ENCODE measurements around the gene HNMT.
"Not testable (repeated sequence)": the region's sequence is repeated elsewhere in the genome, so short reads cannot be mapped to it uniquely, and the experiment has no call there.

HNMT gene

DNA sequence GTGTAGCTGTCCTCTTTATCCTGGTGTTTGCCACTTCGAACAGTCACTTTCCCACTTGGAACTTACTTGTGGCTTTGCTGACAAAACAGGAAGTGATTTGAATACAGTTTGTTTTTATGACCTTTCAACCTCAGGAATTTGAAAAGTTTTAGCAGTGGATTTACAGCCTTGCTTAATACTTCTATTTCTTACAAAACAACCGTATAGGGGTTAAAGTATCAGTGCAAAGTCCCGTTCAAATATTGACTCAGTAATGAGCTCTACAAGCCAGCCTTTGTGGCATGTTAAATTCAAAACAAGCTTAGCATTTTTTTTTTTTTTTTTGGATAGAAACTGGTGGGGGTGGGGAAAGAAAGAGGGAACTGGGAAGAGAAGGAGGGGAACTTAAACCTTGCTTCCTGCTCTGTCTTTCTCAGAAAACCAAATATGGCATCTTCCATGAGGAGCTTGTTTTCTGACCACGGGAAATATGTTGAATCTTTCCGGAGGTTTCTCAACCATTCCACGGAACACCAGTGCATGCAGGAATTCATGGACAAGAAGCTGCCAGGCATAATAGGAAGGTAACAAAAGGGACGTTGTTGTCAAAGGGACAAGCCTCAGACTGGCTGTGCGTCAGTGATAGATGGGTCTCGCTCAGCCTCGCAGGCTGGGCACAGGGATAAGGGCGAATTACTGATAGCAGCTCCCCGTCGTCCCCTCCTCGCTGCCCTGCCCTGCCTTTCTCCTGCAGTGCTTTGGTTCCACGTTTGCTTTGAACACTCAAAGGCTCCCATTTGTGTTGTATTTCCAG is at the start of gene HNMT:
Gene HNMT (plus strand): TSS at position 408 of the 793 bp plus-strand sequence. CDS start 19 bp downstream, at position 427.
- no peak for DNase-seq

DNA sequence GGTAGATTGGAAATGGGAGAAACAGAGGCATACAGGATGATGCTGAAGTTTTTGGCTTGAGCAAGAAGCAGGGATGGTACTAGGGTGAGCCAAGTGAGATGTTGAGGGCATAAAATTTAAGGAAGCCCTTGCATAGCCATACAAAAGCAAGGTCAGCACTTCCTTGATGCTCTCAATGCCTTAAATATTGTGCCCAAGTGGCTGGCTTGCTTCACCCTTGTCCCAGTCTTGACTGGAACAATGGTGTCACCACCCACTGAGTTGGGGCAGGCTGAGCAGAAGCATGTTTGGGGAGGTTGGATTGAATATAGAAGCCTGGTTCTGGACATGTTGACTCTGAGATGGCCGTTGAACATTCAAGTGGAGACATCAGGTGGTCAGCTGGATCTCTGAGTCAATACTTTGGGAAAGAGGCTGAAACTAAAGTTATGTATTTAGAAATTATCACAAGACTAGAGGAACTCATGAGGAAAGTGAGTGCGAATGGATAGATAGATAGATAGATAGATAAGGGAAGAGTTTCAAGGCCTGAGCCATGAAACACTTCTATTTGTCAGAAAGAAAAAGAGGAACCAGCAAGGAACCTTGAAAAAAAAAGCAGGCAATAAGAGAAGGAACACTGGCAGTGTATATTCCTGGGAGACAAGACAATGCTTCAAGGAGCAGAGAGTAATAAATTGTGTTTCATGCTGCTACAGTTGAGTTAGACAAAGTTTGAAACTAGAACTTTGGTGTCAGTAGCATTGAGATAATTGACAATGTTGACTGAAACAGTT is 43.0 kb upstream of the HNMT start:
- no peak for DNase-seq

DNA sequence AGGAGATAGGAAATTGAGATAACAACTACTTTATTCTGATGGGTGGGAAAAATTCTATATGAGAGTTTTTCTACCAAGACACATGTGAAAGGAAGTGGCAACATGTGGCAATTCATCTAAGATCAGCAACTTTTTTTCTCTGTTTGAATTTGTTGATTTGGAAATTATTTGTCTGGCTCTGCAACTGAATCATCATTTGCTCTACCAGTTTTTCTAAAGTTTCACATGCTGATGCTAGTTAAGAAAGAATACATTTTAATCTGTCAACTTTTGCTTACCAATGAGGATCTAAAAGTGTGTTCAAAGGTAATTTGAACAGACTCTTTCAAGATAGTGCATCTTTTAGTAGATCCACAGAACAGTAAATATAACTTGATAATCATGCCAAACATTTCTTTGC is 42.1 kb upstream of the HNMT start:
- not testable (repeated sequence) for DNase-seq

DNA sequence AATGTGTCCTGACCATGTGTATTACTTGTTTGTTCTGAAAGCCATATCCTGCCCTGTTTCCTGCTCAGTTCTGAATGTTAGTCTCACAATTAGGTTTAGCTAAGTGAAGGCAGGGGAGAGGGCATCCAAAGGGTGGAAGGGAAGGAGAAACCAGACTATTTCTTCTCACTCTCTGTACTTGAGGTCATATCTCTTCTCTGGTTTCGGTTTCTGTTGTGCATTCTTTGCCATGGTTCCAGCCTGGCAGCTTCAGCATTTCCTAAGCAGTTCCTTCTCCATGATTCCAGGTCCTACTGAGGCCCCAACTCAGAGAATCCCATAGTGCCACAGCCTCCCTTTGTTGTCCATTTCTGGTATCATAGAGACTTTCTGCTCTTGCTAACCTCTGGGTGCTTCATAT is 40.3 kb upstream of the HNMT start:
- DNase-seq = no peak

DNA sequence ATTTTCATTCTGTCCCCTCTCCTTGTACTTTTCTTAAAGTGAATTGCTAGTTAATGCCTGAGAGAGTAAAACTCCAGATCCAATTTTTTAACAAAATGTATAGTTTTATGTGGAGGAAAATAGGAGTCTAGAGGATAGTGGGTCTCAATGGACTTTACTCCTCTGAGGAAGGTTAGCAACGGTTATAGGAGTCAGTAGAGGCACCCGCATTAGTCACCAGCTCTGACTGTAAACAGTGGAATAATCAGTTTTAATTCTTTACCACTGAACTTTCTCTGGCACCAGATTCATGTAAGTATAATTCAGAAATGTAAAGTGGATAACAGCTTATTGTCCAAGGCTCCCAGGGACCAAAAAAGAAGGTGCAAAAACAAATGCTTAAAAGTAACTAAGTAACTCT is 38.7 kb upstream of the HNMT start:
- DNase-seq = no peak

DNA sequence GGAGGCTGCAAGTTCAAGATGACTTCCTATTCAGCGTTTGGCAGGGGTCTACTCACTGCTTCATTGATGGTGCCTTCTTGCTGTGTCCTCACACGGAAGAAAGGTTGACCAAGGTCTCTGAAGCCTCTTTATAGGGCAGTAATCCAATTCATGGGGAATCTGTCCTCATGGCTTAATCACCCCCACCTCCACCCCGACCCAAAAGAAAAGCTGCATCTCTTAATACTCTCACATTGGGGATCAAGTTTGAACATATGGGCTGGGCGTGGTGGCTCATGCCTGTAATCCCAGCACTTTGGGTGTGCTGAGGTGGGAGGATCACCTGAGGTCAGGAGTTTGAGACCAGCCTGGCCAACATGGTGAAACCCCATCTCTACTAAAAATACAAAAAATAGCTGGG is 36.4 kb upstream of the HNMT start:
- DNase-seq = no peak

DNA sequence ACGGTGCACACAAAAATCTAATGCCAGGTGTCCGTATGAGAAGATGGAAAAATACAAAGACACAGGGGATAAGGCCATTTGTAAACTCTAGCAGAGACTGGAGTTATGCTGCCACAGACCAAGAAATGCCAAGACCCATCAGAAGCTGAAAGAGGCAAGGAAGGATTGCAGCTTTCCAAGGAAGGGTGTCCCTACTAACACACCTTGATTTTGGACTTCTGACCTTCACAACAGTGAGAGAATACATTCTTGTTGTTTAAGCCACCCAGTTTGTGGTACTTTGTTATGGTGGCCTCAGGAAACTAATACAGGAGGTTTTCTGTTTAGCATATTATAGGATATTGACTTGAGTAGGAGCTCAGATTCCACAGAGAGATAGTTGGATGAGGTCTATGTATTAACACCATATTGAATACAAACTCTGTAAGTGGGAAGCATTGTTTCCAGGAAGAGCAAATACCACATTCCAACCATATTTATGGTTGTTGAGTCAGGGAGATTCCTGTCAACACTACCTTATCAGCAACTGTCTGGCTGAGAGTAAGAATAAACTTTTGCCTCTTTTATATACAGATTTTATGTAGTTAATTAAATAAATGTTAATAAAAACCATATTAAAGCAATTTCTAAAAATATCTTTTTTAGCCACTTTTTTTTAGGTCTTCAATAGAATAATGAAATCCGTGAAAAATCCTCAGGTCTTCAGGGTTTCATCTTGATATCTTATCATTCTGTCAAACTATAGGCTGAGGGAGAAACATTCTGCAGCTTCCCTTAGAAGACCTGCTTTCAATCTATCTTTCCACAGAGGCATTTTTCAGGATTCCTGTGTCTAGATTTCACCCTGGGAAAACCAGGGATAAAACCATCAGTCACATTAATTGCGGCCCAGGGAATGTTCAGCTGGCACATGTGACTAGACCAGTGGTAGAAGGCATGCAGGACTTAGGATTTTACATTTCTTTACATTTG is 35.4 kb upstream of the HNMT start:
- DNase-seq = no peak

DNA sequence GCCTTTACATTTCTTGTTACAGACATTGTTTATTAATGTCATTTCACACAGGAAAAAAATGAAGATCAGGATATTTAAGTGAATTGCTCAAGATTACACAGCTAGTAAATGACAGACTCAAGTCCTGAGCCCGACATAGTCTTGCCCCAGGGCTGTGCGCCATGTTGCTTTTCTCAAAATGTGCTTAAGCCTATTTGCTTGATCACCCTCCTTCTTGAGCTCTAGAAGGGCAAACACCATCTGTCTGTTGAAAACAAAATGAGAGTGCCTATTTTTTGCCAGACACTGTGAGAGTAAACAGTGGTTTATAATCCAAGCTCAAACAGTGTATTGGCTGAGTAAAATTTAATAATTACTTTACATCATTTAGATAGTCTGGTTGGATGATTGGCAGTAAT is 34.8 kb upstream of the HNMT start:
- no peak for DNase-seq

DNA sequence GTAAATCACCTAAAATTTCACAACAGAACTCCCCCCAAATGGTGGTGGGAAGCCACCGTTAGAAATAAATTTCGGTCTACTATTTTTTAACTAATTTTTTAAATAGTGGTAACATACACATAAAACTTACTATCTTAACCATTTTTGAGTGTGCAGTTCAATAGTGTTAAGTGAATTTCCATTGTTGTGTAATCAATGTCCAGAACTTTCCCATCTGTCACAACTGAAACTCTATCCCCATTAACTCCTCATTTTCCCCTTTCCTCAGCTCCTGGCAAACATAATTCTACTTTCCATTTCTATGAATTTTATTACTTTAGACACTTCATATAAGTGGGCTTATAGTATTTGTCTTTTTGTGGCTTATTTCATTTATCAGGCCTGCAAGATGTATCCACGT is 34.1 kb upstream of the HNMT start:
- DNase-seq = no peak

DNA sequence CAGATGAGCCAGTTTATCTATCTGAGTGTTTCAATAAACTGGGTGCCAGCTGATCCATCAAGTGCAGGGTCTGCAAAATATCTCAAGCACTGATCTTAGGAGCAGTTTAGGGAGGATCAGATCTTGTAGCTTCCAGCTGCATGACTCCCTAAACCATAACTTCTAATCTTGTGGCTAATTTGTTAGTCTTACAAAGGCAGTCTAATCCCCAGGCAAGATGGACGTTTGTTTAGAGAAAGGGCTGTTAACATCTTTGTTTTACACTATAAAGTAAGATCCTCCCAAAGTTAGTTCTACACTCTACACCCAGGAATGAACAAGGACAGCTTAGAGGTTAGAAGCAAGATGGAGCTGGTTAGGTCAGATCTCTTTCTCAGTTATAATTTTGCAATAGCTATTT is 28.7 kb upstream of the HNMT start:
- DNase-seq = no peak

DNA sequence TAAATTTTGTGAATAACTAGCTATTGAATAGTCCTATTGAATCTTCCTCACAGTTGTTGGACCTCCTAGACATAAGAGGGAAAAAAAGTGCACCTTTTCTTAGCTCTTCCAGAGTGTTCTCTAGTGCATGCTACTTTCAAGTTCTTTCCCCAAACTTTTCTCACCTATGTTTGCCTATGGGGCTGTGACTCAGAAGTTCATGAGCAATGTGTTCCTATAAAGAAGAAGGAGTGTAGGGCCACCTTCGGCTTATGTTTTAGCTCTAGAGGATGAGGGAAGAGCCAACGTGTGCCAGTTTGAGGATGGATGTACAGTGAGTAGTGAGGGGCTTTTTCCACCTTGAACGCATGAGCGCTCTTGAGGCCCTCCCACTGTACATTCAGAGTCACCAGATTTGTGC is 27.0 kb upstream of the HNMT start:
- DNase-seq = no peak

DNA sequence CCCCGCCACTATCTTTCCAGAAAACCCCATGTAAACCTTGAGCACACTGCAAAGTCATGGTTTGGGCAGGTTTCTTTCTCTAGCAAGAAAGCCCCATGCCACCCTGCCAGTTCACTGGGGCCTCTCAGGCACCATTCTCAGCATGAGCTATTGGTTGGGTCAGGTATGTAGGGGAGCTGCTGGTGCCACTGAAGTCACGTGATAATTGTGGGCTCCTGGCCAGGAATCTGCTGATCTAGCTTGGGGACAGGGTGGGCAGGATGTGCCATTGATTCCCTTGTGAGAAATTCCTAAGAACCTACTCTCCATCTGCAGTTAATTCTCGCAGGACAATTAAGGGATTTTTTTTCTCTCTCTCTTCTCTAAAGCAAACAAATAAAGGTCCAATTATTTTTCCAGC is 26.5 kb upstream of the HNMT start:
- no peak for DNase-seq

DNA sequence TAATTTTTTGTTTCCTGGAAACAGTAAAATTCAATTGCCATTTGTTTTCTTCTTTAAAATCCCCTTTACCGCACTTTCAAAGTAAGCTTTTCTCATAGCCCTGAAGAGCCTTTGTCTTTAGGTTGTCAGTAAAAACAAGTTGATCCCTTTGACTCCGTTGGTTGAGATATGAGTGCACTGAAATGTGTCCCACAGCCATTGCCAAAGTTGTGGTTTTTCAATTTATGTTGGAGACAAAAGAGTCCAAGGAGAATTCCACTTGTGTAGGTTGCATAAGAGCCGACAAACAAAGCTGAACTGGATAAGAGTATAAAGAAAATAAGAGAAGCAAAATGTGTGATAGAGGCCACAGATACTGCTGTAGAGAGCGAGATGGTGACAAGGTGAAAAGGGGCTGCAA is 26.1 kb upstream of the HNMT start:
- no peak for DNase-seq

DNA sequence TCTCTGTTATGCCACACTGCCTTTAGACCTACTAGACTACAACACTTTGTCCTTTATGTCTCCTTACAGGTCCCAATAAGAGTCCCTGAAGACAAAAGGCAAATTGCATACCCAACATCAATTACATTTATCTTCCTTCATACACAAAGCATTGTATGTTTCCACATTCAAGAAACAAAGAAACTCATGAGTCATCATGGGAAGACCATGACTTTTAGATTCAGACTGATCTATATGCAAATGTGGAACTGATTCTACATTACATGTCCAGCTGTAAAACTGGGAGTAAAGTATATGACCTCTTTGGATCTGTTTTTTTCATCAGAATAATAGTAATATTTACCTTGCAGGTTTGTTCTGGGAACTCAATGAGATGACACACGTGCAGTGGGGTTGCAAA is 25.2 kb upstream of the HNMT start:
- no peak for DNase-seq

DNA sequence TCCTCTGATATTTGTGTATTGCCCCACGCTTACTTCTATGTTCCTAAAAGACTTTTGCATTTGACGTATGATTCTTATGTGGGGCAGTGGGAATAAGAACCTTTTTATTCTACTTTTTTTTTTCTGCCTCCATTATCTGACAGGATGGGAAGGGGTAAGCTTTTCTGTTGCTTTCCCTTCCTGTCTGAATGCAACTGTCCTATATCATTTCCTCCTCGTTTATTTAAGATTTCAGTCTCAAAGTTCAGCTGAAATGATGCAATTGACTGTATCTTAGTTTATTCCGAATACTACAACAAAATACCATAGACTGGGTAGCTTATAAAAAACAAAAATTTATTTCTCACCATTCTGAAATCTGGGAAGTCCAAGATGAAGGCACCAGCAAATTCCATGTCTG is 24.1 kb upstream of the HNMT start:
- no peak for DNase-seq

DNA sequence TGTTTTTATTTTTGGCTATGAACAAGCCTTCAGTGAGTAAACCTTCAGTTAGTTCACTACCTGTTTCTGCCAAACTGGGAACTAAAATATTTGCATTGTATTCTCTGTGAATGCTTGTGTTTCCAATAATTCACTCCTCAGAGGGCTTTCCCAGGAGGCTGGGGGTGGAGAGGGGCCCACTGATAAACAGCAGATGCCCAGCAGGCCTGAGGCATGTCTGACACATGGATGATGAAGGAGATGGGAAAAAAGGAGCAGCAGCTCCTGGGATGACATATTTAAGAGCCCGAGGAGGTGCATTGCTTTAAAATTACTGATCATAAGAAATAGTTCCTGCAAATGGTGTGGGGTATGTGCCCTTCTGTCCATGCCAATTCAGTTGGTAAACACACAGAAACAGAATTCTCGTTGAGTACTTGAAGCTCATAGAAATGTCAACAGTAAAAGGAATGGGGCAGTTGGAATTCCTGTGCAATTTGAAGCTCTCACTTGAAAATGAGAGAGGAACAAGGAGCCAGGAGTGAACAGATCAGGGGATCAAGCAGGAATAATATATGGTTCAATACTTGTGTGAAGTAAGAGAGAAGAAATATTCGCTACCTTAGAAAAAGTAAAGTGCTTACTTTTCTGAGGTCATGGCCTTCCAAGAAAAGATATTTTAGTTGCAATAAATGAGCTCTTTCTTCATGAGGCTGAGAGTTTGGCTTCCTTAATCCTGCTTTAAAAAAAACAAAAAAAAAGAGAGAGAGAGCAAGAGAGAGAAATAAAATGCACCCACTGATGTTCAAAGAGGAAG is 22.0 kb upstream of the HNMT start:
- DNase-seq = no peak

DNA sequence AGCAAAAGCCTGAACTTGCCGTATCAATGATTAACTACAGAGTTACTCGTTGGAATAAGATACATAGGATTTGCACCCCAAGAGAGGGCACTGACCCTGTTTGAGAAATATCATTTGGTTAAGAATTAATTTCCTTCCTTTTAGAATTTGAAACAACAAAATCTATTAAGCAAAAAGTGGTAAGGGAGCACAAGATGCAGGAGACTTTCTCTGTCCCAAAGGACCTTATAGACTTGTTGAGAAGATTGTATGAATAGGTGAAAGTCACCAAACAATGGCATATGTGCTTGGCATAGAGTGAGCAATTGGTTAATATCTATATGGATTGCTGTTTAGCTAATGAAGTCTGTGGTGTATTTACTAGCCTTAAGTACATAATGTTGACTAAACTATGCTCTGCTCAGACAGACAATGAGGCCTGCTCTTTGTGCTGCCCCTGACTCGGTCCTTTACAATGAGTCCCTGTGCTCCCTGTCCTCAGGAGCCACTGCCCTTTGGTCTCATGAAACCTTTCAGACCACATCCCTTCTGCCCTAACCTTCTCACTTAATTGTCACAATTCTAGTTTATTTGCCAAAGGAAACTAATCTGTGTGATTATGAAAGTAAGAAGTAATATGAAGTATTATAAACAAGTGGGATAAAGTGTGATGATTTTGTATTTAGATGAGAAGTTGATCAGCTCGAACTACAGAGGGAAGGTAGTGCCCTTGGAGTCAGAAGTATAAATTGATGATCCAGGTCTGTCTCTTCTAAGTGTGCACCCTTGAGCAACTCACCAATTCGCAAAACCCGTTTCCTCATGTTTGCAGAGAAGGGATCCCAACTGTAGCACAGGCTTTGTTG is 21.2 kb upstream of the HNMT start:
- DNase-seq = no peak

DNA sequence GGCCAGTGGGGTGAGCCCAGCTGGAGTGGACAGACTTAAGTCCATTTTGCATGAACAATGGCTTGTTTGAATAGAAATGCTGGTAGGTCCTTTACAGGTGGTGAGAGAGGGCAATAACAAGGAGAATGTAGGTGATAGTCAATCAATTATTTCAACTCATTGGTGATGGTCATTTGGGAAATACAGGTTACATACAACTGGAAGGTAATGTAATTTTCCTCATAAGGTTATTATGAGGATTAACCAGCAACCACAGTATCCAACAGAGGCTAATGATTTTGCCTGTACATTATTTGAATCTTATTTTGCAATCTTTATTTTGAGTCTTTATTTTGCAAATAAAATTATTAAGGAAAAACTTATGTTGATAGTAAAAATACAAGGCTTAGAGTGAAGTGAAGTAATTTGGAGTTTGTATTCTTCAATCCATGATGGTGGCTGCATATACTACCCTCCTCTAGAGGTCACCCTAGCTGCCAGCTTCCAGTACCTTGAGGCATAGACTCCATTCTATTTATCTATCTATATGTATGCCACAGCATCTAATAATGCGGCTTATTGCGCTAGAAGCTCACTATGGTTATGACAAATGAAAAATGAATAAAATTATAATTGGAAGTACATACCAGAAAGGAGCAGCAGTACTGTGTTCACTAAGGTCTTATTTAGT is 20.5 kb upstream of the HNMT start:
- no peak for DNase-seq

DNA sequence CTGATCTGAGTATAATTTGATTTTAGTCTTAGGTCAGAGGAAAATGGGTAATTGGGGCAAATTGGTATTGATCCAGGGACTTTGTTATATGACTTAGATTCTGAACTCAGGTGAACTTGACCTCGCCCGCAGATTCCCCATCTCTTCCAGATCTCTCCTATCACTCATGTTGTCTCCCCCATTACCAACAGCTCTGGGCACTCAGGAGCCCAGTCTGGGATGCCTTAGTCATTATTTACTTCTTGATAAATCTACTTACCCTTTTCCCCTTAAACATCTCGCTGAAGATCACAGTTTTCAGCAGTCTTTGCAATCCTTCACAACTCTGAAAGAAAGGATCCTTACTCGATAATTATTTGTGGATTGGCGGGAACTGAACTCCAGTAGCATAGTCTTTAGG is 19.6 kb upstream of the HNMT start:
- no peak for DNase-seq

DNA sequence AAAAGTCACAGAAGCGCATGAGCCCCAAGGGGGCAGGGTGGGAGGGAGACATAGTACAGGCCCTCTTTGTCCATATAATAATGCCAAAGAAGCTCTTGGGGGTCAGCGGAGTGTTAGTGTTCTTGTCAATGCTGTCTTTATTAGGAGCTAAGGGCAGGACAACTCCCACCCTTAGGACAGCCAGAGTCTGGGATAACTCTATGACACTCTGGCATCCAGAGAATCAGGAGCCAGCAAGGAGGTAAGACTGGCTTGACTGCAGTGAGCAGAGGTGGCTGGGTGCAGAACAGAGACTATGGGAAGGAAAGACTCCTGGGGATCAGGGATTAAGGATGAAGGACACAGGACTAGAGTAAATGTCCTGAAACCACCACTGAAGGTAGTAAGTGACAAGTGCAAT is 19.0 kb upstream of the HNMT start:
- no peak for DNase-seq

DNA sequence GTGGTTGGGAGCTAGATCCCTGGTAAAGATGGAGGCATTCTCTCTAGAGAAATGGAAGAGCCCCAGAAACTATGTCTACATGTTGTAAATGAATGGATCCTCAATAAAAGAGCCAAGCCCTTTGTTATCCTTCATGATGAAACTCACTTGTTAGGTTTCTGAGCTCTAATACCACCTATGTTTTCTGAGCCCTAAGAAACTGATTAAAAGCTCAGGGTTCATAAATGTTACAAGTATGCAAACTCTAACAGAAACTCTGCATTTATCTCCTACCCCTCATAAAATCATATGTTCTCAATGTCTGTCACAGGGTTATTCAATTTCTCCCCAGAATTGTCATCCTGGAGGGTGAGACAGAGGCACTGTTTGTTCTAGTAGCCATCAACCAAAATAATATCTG is 18.0 kb upstream of the HNMT start:
- no peak for DNase-seq

Data from CD4-positive, alpha-beta T cell treated with Interferon gamma for 1 hour (primary cell).